ENCODE measurements around the gene PTGDR2. TPM values are rescaled to one million over a fixed set of nuclear protein-coding genes. Genes with fewer than 3 reads are reported as not detected.

Gene PTGDR2
- total and polyA plus RNA-seq, 9 of the 15 experiments (the other 6 are each of a cell fraction or from before 2014, with no cell fraction given): 0.51 to 2.6 (median 1.6) TPM

- TF ChIP-seq SETDB1 (IDR thresholded peaks at IDR 0.05; ENCODE audit: low read length) (no peak), NFXL1 (CRISPR knock-in tag; IDR thresholded peaks at IDR 0.05) (no peak), RFX1 (IDR thresholded peaks at IDR 0.05) (no peak), PRPF4 (IDR thresholded peaks at IDR 0.05; ENCODE audit: insufficient read depth, low read depth, low read length, poor library complexity, severe bottlenecking) (no peak), MLLT1 (IDR thresholded peaks at IDR 0.05) (no peak), ZNF695 (CRISPR knock-in tag; IDR thresholded peaks at IDR 0.05) (no peak), ZNF77 (CRISPR knock-in tag; IDR thresholded peaks at IDR 0.05) (no peak)
- ChIA-PET CTCF (ENCODE audit: low intra/inter-chr PET ratio) (interaction anchor here (0.7 kb wide), 1 partner anchor 489 kb away, joined by 3 read pairs; no protein-coding TSS in a partner anchor), POLR2A (interaction anchor here (0.8 to 1.3 kb wide), 2 partner anchors 11 to 18 kb away, joined by 3 read pairs; no protein-coding TSS in a partner anchor)
- peaks cover 3% of the 10 kb centered on the region for H3K9me1 ChIP-seq (ENCODE audit: control insufficient read depth, insufficient read depth, low read length)
- BruUV-seq (replicated peaks): no TSS peak
- peaks cover 6 to 22% of the 10 kb centered on the region in 2 experiments; a peak in 4 of 5 replicates for H3K4me1 ChIP-seq (replicated peaks in 1 of 2; ENCODE audit: control insufficient read depth in 2 of 2, insufficient read depth in 2 of 2, low read length in 2 of 2)
- no peaks in the 10 kb centered on the region for H3K79me2 ChIP-seq (ENCODE audit: control insufficient read depth, insufficient read depth, low read length)
- FAIRE-seq (no peak), DNase-seq (ENCODE audit: extremely low read depth in 1 of 4, low spot score in 3 of 4) (no peak), ATAC-seq (no peak)
- H2AFZ ChIP-seq (ENCODE audit: low read depth, low read length): no peak overlapping the region
- H3K4me2 ChIP-seq (ENCODE audit: insufficient read depth, low read length): no peak overlapping the region
- peaks cover 19% of the 10 kb centered on the region; the same call in 2 of the 3 replicates for H3K36me3 ChIP-seq (ENCODE audit: control insufficient read depth, insufficient read depth, low read length)
- intact Hi-C loops (cut with micrococcal nuclease): no loop called here
- in situ Hi-C loops (cut with MboI): no loop called here
- no peaks in the 10 kb centered on the region for H3K9me3 ChIP-seq (replicated peaks; ENCODE audit: control insufficient read depth, insufficient read depth, low read depth, low read length)
- no peak overlapping the region for H3K27ac ChIP-seq (ENCODE audit: extremely low read depth, low read depth, low read length)
- H3K27me3 ChIP-seq (ENCODE audit: control insufficient read depth in 2 of 2, insufficient read depth in 2 of 2, low read length in 2 of 2): no peaks in the 10 kb centered on the region
- no peak overlapping the region for H3K4me3 ChIP-seq
- WGBS (ENCODE audit: insufficient coverage, low coverage, missing lambda C conversion rate): 67% methylated on average over 1 of the region's 2 CpGs
- H4K20me1 ChIP-seq (replicated peaks; ENCODE audit: control insufficient read depth, insufficient read depth, low read length): no peaks in the 10 kb centered on the region
- H3K9ac ChIP-seq (ENCODE audit: insufficient read depth in 1 of 2, low read depth in 2 of 2, low read length in 2 of 2): no peak overlapping the region
These were observed 20.4 kb upstream of the PTGDR2 start for GRCh38 chr11:60876168-60876485.

All from K562 (cell line).